SH-SY5Y (cell line): ENCODE results near the gene FREM1.

Experiments used
- GATA2 ChIP-seq: IDR thresholded peaks from 2 replicates; pipeline ENCODE4 v1.6.1; 2011; ENCODE audit warnings: mild to moderate bottlenecking, low read depth, low read length
- GATA3 ChIP-seq: IDR thresholded peaks from 2 replicates; pipeline ENCODE4 v1.6.1; 2011; ENCODE audit warnings: low read depth, mild to moderate bottlenecking, low read length, moderate library complexity

DNA sequence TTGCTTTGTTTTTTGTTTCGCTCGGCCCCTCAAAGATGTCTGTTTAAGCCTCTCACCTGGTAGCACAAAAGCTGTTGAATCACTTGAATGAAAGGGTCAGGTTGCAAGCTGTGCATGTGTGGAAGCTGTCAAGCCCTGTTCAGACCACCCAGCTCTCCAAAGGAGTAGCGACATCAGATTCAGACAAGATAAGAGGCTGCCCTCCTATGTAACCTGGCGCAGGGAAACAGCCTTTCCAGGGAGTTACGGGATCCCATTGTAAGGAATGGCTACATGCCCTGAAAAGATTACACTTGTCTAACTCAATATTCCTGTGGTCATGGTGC lies 2.9 kb downstream of the FREM1 start:
- TF ChIP-seq GATA3 (no peak), GATA2 (peak; percentile 72)
